ENCODE data around the gene TTC21B.

The TTC21B gene

DNA sequence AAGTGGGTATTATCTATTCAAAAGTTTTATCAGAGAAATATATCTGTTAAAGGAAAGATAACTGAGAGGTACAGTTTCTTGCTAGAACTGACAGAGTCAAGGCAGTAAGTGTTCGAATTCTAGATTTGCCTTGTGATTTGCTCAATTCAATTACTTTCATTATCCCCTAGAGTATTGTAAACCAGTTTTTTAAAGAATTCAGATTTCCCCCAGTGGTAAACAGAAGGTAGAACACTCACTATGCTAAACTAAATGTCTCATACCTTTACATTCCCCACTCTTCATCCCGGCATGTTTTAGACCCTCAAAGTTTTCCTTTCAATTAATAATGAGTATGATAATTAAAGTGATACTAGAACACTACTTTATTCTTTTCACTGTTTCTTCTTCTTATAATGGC, 28.6 kb downstream of the TTC21B start:
- no peak for DNase-seq (ENCODE audit: low read depth, low spot score)

GRCh38 chr2:165920748-165921147, 32.8 kb downstream of the TTC21B start:
- no peak for DNase-seq (ENCODE audit: low read depth, low spot score)

- no peak for DNase-seq (ENCODE audit: low read depth, low spot score)
These were observed 39.9 kb downstream of the TTC21B start for GRCh38 chr2:165913636-165914035.

- DNase-seq (ENCODE audit: low read depth, low spot score), result no peak
These were observed 41.6 kb downstream of the TTC21B start for GRCh38 chr2:165911981-165912380.

GRCh38 chr2:165911231-165911630, 42.3 kb downstream of the TTC21B start:
- DNase-seq (ENCODE audit: low read depth, low spot score), result no peak

GRCh38 chr2:165909466-165909865, 44.1 kb downstream of the TTC21B start:
- no peak for DNase-seq (ENCODE audit: low read depth, low spot score)

DNA sequence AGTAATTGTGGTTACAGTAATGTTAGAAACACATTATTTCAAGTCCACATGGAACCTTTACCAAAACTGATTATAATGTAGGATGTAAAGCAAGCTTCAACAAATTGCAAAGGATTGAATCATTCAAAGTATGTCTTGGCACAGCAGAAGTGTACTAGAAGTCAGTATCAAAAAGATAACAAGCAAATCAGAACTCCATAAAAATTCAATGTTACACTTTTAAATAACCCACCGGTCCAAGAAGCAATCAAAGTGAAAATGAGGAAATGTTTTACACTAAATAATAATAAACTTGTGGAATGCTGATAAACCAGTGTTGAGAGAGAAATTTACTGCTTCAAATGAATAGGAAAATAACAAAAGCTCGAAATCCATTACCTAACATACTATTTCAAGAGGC, 47.7 kb downstream of the TTC21B start:
- DNase-seq (ENCODE audit: low read depth, low spot score), result no peak

DNA sequence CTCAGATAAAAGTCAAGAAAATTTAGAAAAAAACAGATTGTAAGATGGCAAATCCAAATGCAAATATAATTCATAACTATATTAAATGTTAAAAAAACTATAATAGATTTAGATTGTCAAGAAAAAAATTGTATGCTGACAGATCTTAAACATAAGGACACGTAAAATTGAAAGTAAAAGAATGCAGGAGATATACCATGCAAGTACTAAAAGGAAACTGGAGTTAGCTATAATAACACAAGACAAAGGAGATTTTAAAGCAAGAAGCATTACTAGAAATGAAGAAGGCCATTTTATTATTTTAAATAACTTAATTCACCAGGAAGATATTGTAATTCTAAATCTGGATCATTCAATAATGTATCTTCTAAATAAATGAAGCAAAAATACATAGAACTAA, 48.3 kb downstream of the TTC21B start:
- DNase-seq (ENCODE audit: low read depth, low spot score), result no peak

DNA sequence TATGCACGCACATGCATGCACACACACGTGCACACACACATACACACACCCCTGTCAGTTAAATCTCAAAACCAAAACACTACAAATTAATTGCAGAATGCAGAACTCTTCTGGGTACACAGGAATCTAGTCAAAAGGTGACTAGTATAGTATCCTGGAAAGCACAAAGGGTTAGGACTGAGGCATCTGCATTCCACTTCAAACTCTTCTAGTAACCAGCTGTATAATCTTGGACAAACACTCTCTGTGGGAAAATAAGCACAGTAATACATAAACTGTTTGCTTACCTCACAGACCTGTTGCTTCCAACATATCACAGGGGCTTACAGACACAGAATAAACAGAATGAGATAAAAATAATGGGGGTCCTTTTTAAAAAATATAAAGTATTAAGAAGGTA, 49.1 kb downstream of the TTC21B start:
- DNase-seq (ENCODE audit: low read depth, low spot score), result no peak

GRCh38 chr2:165903406-165903805, 50.2 kb downstream of the TTC21B start:
- DNase-seq (ENCODE audit: low read depth, low spot score), result no peak

DNA sequence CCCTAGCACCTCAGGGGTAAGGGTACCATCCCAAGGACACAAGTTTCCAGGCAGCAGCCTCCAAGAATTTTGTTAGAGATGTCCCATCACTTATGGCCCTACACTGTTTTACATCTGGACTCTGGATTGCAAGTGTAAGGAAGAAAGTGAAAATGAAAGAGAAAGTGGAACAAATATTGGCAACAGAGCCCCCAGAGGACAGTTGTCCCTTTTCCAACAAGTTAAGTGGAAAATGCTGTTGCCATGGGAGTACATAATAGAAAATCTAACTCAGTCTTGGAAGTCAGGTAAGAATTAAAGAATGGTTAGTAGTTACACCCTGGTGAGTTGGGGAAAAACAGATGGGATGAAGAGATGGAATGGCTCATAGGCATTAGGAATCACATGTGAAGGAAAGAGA, 50.6 kb downstream of the TTC21B start:
- no peak for DNase-seq (ENCODE audit: low read depth, low spot score)

- DNase-seq (ENCODE audit: low read depth, low spot score), result no peak
These were observed 51.8 kb downstream of the TTC21B start for GRCh38 chr2:165901620-165902298.

GRCh38 chr2:165899311-165899710, 54.3 kb downstream of the TTC21B start:
- no peak for DNase-seq (ENCODE audit: low read depth, low spot score)

DNA sequence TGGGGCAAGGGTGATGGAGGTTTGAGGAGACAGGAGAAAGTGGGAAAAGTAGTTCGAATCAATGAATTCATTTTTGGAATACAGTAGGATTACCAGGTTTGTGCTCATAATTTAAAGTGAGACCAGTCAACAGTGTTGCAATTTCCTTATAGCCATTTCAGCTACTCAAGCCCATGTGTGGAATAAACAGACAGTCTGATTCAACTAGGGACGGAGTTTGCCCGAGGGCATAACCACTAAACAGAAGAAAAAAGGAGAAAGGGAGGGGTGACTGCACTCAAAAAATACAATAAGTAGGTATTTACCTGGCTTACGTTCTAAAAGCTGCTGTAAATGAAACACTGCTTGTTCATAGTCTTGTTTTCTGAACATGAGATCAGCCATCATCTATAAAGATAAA, 55.2 kb downstream of the TTC21B start:
- DNase-seq (ENCODE audit: low read depth, low spot score), result no peak

DNA sequence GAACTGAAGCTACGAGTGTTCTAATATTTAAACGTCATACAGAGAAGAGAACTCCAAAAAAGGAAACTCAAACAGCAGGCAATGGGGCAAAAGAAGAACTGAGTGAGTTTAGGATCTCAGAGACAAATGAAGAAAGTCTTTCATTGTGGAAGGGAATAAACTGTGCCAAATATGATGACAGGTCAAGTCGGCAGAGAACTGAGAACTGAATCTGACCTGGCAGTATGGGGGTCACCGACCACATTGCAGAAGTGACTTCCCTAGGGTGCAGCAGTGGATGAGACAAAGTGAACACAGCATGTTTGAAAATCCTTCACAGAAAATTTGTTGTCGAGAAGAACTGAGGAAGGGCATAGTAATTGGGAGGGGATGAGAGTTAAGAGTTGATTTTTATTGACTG, 55.9 kb downstream of the TTC21B start:
- DNase-seq (ENCODE audit: low read depth, low spot score), result no peak

GRCh38 chr2:165897074-165897473, 56.5 kb downstream of the TTC21B start:
- no peak for DNase-seq (ENCODE audit: low read depth, low spot score)

- no peak for DNase-seq (ENCODE audit: low read depth, low spot score)
These were observed 57.6 kb downstream of the TTC21B start for GRCh38 chr2:165895974-165896373.

DNA sequence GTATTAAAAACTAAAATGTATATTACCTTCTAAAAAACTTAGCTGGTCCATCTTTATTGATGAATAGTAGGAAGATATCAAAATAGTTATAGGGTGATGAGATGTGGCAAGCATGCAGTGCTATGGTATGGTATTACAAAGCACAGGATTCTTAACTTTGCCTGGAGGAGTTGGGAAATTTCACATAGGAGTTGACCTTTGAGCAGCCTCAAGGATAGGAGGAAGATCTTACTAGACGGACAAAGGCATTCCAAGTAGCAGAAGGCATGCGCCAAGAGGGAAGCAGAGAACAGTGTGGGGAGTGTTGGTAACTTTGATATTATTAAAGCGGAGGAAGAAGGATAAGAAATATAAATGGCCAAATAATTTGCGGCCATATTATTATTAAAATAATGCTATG, 60.0 kb downstream of the TTC21B start:
- DNase-seq (ENCODE audit: low read depth, low spot score), result no peak

GRCh38 chr2:165892526-165892925, 61.0 kb downstream of the TTC21B start:
- DNase-seq (ENCODE audit: low read depth, low spot score), result no peak

- DNase-seq (ENCODE audit: low read depth, low spot score), result no peak
These were observed 61.6 kb downstream of the TTC21B start for GRCh38 chr2:165891943-165892342.

DNA sequence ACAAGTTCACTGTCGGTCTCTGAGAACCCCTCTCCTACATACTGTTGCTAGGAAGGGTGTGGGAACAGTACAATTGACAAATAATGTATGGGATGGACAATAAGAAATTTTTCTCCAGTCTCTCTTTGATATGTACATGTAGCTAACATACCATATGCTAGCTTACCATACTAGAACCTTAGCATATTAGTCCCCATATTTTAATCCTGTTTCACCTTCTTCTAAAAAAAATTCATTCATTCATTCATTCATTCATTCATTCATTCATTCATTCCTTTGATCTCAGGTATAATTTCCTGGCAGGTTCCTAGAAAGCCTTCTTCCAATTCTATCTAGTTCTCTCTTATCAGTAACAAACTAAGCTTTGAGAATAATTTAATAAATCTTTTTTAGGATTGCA, 62.2 kb downstream of the TTC21B start:
- DNase-seq (ENCODE audit: low read depth, low spot score), result no peak

GRCh38 chr2:165889798-165890197, 63.8 kb downstream of the TTC21B start:
- DNase-seq (ENCODE audit: low read depth, low spot score), result no peak

- no peak for DNase-seq (ENCODE audit: low read depth, low spot score)
These were observed 64.4 kb downstream of the TTC21B start for GRCh38 chr2:165889158-165889557.

DNA sequence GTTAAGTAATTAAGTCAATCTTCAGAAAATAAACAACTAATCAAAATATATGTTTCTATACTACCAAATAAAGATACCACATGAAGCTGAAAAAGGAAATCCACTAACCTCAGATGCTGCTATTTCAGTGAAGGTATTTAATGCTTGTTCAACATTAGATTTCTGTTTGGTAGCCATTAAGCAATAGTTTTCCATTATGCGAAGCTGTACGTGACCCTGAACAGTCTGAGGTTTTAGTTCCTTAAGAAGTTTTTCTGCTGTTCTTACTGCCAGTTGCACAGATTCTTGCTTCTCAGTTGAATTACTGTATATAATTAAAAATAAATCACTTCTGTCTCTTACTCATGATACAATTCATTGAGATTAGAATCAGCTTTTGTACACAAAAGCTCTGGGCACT, 65.4 kb downstream of the TTC21B start:
- no peak for DNase-seq (ENCODE audit: low read depth, low spot score)
